H7 (cell line): ENCODE results near the gene TRMT1. TPM values are rescaled to one million over a fixed set of nuclear protein-coding genes. Genes with fewer than 3 reads are reported as not detected.

Source experiments
- DNase-seq: peaks from one replicate; pipeline ENCODE4 v3.0.0; 2012
- H3K27me3 ChIP-seq: 2 replicates; pipeline ENCODE4 v1.6.0; 2011; ENCODE audit warnings: mild to moderate bottlenecking, low read length; ENCODE audit not compliant: control insufficient read depth, insufficient read depth
- H3K36me3 ChIP-seq: replicated peaks from 2 replicates; pipeline ENCODE4 v1.5.1; 2011; ENCODE audit warnings: low read length; ENCODE audit not compliant: control insufficient read depth, insufficient read depth
- H3K4me3 ChIP-seq: 2 replicates; pipeline ENCODE4 v1.5.1; 2011; ENCODE audit warnings: low read depth, mild to moderate bottlenecking, control low read depth, low read length, moderate library complexity; ENCODE audit not compliant: insufficient read depth
- total RNA-seq: library from RNA; depleted of rRNA; stranded (reverse); fragments of >200 nt; shearing (Covaris generic); gene quantifications from 2 replicates; pipeline ENCODE4 v1.2.3, GENCODE V29; 2014

The TRMT1 gene
- total RNA-seq, 1 experiment from 2014 or later, result 89.1 TPM

- H3K36me3 ChIP-seq, result no peaks in the 10 kb centered on the region; the same call in 1 of the 2 replicates
- H3K4me3 ChIP-seq, result peak overlapping the region; percentile 50
- H3K27me3 ChIP-seq, result peaks cover 73% of the 10 kb centered on the region
- peak; percentile 96 for DNase-seq
Measured at GRCh38 chr19:13095934-13096927, 20.3 kb downstream of the TRMT1 start.

GRCh38 chr19:13095393-13095784, 21.2 kb downstream of the TRMT1 start:
- DNase-seq, result peak; percentile 92
- Histone ChIP-seq H3K4me3 (peak overlapping the region; percentile 50), H3K36me3 (no peaks in the 10 kb centered on the region; the same call in 1 of the 2 replicates), H3K27me3 (peaks cover 68% of the 10 kb centered on the region)

GRCh38 chr19:13094771-13095392, 21.7 kb downstream of the TRMT1 start:
- DNase-seq, result peak; percentile 94
- Histone ChIP-seq H3K4me3 (peak overlapping the region; percentile 50), H3K36me3 (no peaks in the 10 kb centered on the region), H3K27me3 (peaks cover 63% of the 10 kb centered on the region)

GRCh38 chr19:13094106-13094504, 22.4 kb downstream of the TRMT1 start:
- no peak overlapping the region for H3K4me3 ChIP-seq
- no peaks in the 10 kb centered on the region for H3K36me3 ChIP-seq
- DNase-seq, result no peak
- H3K27me3 ChIP-seq, result peaks cover 56% of the 10 kb centered on the region

GRCh38 chr19:13093407-13094105, 23.0 kb downstream of the TRMT1 start:
- peak; percentile 96 for DNase-seq
- peaks cover 50% of the 10 kb centered on the region for H3K27me3 ChIP-seq
- H3K36me3 ChIP-seq, result no peaks in the 10 kb centered on the region
- H3K4me3 ChIP-seq, result no peak overlapping the region

GRCh38 chr19:13092606-13093235, 23.8 kb downstream of the TRMT1 start:
- no peaks in the 10 kb centered on the region for H3K36me3 ChIP-seq
- H3K4me3 ChIP-seq, result no peak overlapping the region
- peaks cover 42% of the 10 kb centered on the region for H3K27me3 ChIP-seq
- DNase-seq, result no peak

GRCh38 chr19:13092158-13092543, 24.4 kb downstream of the TRMT1 start:
- Histone ChIP-seq H3K36me3 (no peaks in the 10 kb centered on the region), H3K4me3 (no peak overlapping the region), H3K27me3 (peaks cover 37% of the 10 kb centered on the region)
- no peak for DNase-seq

GRCh38 chr19:13091400-13092157, 25.0 kb downstream of the TRMT1 start:
- H3K27me3 ChIP-seq, result peaks cover 33% of the 10 kb centered on the region
- no peak overlapping the region; the same call in 1 of the 2 replicates for H3K4me3 ChIP-seq
- peak; percentile 86 for DNase-seq

GRCh38 chr19:13090511-13091231, 25.9 kb downstream of the TRMT1 start:
- DNase-seq, result no peak
- Histone ChIP-seq H3K27me3 (peaks cover 26% of the 10 kb centered on the region), H3K4me3 (no peak overlapping the region), H3K36me3 (no peaks in the 10 kb centered on the region)

More at GRCh38 chr19:13091400-13092157, 25.0 kb downstream of the TRMT1 start:
- no peaks in the 10 kb centered on the region for H3K36me3 ChIP-seq

GRCh38 chr19:13089857-13090507, 26.6 kb downstream of the TRMT1 start:
- no peak for DNase-seq
- no peak overlapping the region for H3K4me3 ChIP-seq
- peaks cover 20% of the 10 kb centered on the region for H3K27me3 ChIP-seq
- no peaks in the 10 kb centered on the region for H3K36me3 ChIP-seq

- peak; percentile 94 for DNase-seq
- Histone ChIP-seq H3K27me3 (peaks cover 14% of the 10 kb centered on the region), H3K36me3 (no peaks in the 10 kb centered on the region), H3K4me3 (no peak overlapping the region)
Measured at GRCh38 chr19:13089139-13089856, 27.2 kb downstream of the TRMT1 start.

- Histone ChIP-seq H3K27me3 (peaks cover 9% of the 10 kb centered on the region), H3K36me3 (no peaks in the 10 kb centered on the region), H3K4me3 (no peak overlapping the region)
- DNase-seq, result no peak
Measured at GRCh38 chr19:13087795-13088537, 28.6 kb downstream of the TRMT1 start.
